ENCODE data around the gene PXYLP1.

DNA sequence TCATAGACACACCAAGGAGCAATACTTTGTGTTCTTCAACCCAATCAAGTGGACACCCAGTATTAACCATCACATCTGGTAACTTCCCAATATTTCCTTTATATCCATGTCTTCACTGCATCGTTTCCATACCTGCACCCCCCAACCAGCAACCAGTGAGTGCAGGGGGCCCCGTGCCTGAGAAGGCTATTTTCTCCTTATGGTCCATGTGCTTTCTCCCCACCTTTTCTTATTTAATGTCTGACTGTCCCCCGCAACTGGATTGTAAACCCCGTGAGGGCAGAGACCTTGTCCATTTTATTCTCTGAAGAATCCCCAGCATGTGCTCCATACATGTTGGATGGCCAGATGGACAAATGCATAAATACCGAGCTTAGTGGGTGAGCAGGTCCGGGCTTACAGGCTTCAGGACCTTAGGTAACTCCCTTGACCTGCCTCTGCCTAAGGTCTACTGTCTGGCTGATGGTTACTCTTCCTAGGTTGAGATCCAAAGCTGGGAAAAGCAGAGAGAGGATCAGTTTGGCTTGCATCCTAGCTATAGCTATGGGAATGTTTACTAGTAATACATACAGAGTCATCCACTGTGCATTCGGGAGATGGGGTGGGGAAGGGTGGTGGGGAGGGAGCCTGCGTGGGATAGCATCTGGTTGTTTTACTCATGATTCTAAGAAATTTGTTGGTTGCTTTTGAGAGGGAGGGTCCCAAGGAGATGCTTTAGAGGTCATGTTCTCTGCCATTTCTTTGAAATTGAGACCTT lies 41.5 kb downstream of the PXYLP1 start:
- TF ChIP-seq EP300 (conservative IDR thresholded peaks at IDR 0.05; ENCODE audit: poor library complexity, severe bottlenecking) (no peak), RAD21 (conservative IDR thresholded peaks at IDR 0.05) (no peak), TAF1 (IDR thresholded peaks at IDR 0.05; ENCODE audit: low read depth) (no peak), EZH2 (IDR thresholded peaks at IDR 0.05; ENCODE audit: borderline replicate concordance, insufficient read depth, low read length, poor library complexity, severe bottlenecking) (no peak), POLR2AphosphoS5 (IDR thresholded peaks at IDR 0.05) (no peak)
- TF ChIP-seq, protein P1, sequence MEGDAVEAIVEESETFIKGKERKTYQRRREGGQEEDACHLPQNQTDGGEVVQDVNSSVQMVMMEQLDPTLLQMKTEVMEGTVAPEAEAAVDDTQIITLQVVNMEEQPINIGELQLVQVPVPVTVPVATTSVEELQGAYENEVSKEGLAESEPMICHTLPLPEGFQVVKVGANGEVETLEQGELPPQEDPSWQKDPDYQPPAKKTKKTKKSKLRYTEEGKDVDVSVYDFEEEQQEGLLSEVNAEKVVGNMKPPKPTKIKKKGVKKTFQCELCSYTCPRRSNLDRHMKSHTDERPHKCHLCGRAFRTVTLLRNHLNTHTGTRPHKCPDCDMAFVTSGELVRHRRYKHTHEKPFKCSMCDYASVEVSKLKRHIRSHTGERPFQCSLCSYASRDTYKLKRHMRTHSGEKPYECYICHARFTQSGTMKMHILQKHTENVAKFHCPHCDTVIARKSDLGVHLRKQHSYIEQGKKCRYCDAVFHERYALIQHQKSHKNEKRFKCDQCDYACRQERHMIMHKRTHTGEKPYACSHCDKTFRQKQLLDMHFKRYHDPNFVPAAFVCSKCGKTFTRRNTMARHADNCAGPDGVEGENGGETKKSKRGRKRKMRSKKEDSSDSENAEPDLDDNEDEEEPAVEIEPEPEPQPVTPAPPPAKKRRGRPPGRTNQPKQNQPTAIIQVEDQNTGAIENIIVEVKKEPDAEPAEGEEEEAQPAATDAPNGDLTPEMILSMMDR (IDR thresholded peaks at IDR 0.05; ENCODE audit: poor library complexity, severe bottlenecking): no peak

Measured in neural cell (in vitro differentiated cells).